Activated naive CD4-positive, alpha-beta T cell treated with Interleukin-2 at 50 U/mL for 16 hours (primary cell): ENCODE measurements around the gene TFIP11.

Experiments
- DNase-seq: peaks from one replicate; pipeline ENCODE4 v3.0.0-alpha.2; 2020

TFIP11 gene

DNA sequence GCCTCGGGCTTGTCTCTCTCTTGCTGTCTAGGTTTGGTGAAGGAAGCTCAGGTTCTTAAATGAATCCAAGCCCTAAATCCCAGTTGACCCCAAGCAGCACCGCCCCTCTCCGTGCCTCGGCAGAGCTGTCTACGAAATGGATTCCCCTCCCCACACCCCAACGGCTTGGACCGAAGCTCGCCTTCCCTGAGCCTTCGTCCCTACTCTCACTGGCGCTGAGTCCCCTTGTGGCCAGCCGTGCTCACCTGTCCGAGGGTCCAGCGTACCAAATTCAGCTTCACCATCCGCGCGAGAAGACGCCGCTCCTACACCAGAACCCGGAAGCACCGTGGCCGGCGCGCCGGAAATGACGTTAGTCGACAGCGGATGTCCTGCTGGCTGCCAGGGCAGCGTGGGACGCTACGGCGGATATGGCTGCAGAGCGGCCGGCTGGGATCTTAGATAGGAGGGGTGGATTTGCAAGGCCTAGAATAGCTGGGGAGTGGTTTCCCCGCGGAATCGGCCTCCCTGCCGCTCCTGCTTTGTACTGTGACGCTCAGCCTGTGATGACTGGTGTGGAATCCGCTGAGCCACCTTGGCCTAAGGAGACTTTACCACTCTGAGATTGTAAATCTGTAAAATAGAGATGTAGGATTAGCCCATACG lies at the start of gene TFIP11:
Gene TFIP11, minus strand, starts transcription at position 325 of the 645 bp plus-strand sequence. CDS start 2,201 bp downstream, outside the sequence.
- peak; percentile 94 for DNase-seq

DNA sequence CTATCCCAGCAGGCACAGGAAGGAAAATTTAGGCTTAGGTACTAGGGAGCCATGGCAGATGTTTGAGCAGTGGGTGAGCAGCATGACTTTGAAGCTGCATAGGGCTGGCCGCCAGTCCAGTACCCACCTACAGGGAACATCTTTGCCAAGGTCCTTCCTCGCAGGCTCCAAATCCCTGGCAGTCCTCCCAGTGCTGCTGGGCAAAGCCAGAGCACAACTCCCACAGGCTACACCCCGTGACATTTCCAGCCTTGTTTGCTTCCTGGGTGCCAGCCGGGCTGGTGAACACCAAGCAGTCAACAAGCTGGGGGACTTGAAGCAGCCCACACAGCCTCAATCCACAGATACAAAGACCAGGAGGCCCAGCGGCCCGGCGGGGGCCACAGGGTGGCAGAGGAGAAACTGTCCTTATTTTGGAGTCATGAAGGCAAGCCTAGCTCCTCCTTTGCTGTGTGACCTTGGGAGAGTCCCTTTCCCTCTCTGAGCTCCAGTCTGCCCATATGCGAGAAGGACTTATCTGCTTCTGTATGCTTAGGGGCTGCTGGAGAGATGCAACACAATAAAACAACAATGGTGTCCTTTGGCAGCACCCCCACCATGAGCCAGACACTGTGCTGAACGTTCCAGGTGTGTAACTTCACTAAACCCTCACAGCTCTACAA lies 49.6 kb upstream of the TFIP11 start:
- no peak for DNase-seq

DNA sequence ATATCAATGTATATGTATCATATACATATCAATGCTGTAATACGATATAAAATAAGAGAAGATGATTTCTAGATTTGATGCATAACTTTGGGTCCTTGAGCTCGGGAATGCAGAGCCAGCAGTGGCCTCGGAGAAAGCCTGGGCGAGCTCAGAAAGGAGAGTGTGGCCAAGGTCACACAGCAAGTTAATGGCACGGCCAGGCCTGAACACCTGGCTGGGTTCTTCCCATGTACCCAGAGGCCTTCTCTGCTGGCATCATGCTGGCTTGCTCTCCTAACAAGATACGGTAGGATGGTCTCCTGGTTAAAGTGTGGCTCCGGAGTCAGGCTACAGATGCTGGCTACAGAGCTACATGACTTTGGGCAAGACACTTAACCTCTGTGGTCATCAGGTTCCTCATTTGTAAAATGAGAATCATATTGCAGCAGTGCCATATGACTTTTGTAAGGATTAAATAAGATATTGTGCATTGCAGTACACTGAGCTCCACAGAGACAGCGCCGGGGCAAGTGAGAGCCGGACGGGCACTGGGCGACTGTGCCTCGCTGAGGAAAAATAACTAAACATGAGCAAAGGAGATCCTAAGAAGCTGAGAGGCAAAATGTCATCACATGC lies 47.8 kb upstream of the TFIP11 start:
- no peak for DNase-seq

DNA sequence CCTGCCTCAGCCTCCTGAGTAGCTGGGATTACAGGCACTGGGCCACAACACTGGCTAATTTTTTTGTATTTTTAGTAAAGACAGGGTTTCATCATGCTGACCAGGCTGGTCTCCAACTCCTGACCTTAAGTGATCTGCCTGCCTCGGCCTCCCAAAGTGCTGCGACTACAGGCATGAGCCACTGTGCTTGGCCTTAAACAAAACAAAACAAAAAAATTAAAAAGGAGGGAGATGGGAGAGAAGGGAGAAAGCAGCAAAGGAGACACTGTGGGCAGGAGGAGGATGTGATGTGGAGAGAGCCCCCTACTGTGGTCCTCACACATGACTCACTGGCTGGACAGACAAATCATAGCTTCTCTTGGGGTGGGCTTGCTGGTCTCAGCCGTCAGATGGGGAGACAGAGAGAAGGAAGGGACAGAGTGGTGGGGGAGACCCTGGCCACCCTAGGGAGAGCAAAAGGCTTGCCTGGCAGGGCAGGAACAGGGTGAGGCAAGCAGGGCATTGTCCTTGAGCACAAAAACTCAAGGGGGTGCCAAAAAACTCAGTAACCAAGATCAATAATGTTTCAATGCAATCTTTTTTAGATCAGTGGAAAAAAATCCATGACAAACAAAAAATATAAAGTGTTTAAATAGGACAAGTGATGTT lies 46.1 kb upstream of the TFIP11 start:
- DNase-seq = no peak

DNA sequence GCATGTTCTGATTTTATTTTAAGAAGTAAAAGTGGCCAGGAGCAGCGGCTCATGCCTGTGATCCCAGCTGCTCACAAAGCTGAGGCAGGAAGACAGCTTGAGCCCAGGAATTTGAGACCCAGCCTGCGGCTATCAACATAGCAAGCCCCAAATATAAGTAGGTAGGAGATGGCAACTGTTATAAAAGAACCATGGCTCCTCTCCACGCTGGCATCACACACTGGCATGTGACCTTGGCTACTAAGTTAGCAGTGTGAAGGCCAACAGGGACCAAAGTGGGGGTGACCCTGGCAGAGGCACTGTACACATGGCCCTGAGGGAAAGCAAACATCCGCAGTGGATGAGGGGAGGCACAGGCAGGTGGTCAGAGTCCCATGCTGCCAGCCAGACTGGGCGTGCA lies 44.6 kb upstream of the TFIP11 start:
- DNase-seq = no peak

DNA sequence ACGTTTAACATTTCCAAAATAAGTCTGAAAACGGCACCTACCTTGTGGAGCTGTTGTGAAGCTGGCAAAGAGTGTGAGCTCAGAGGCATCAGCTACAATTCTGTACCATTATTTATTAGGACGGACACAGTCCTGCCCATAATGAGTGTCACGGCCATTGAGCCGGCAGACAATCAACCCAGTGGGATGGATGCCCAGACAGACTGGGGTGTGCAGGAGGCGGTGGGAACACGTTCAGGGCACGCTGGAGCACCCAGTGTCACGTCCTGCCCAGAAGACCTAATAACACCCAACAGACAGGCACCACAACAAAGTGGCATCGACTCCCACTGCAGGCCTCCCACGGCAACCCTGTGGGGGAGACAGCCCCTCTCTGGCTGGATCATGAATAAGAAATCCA lies 43.2 kb upstream of the TFIP11 start:
- no peak for DNase-seq

DNA sequence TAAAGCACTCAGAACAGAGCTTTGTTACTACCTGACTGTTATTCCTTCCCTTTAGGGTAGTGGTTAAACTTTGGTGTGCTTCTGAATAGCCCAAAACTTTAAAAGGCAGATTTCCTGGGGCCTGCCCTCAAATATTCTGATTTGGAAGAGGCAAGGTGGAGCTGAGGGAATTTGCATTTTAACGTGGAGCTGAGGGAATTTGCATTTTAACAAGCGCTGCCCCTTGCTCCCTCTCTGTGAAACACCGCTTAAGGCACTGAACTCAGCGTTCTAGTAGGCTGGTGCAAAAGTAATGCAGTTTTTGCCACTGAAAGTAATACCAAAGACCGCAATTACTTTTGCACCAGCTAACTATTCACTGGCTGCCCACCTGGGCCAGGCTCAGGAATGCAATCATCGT lies 42.7 kb upstream of the TFIP11 start:
- no peak for DNase-seq

DNA sequence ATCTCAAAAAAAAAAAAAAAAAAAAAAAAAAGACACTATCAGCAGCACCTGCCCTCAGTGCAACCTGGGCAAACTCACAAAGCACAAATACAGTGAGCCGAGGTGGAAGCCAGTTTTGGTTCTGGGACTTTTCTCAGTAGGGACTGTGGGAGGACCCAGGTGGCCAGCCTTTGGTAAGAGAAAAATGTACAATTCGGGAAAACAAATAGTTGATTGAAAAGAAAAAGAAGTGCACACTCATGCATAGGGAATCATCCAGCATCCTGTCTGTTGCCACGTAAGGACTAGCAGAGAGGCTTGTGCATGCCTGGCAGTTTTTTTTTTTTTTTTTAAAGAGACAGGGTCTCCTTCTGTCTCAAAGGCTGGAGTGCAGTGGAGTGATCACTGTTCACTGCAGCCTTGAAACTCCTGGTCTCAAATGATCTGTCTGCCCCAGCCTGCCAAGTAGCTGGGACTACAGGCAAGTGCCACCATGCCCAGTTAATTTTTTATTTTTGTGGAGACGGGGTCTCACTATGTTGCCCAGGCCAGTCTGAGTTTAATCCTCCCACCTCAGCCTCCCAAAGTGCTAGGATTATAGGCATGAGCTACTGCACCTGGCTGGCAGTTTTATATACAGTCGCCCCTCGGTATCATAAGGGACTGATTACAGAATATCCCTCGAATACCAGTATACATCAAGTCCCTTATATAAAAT lies 40.9 kb upstream of the TFIP11 start:
- no peak for DNase-seq

DNA sequence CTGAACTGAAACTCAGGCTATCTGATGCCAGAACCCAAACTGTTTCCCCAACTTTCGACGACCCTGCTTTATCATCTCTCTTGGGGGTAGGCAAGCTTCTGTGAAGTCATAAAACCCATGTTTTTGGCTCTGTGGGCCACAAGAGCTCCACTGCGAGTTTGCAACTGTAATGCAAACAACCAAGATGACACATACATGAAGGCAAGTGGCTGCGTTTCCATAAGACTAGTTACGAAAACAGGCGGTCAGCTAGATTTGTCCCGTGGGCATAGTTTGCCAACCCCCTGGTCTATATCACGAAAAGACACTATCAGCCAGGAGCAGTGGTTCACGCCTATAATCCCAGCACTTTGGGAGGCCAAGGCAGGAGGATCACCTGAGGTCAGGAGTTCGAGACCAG lies 40.2 kb upstream of the TFIP11 start:
- DNase-seq = no peak

DNA sequence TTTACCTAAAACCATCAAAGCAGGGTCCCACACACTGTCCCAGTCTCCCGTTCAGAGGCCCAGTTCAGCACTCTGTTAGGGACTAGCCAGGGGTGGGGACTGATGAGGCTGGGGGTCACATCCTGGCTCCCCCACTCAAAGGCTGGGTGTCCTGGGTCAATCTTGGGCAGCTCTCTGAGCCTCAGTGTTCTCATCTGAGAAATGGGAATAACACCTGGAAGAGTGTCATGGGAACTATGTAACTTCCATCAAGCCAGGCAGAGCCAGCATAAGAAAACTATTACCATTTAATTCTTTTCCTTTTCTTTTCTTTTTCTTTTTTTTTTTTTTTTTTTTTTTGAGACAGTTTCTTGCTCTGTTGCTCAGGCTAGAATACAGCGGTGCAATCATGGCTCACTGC lies 39.3 kb upstream of the TFIP11 start:
- no peak for DNase-seq

DNA sequence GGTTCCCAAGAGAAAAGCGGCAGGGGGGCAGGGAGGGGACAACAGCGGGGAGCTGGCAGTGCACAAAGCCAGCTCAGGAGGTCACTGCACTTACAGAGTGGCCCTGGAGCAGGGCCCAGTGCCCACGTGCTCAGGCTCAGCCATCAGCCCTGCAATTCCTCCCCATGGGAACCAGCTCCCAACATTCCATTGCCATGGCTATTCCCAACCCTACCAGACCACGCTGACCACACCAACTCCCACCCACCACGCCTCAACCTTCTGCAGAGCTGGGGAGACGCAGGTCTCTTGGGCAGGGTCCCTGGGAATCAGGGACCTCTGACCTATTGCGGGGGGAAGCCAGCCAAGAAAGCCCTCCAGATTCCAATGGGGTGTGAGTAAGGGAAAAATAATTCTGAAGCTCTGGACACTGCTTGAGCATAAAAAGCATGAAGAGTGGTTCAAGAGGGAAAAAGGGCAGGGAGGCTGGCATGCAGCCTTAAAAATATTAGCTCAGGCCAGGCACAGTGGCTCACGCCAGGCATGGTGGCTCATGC lies 38.3 kb upstream of the TFIP11 start:
- no peak for DNase-seq

DNA sequence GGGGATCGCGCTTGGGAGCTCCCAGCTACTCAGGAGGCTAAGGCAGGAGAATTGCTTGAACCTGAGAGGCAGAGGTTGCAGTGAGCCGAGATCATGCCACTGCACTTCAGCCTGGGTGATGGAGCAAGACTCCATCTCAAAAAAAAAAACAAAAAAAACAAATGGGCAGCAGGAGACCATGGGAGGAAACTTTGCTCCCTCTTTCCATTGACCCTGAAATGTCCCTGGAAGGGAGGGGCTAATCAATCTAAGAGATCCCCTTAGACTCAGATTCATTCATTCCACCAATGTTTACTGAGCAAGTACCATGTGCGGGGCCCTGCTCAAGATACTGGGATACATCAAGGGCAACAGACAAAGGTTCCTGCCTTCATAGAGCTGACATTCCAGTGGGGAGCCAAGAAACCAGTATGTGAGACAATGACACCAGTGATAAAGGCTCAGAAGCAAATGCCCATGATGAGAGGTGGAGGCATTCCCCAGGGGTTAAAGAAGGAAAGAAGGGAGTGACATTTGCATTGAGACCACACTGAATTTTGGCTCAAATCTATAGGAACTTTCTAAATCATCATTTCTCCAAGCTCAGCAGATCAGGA lies 37.7 kb upstream of the TFIP11 start:
- DNase-seq = no peak

DNA sequence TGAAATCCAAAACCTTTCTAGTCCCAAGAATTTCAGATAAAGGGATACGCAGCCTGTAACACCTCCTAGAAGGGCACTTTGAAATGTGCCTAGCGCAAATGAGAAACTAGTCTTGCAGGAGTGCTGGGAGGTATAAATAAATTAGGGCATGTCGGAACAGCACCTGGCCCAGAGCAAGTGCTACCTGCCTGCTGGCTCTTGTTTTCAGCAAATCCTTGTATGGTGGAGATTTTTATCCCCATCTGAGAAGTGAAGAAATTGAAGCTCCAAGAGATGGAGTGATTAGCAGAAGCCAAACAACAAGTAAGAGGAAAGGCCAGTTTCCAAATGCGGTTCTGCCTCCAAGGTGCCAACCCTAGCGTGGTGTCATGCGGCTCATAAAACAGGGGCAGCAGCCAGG lies 36.7 kb upstream of the TFIP11 start:
- no peak for DNase-seq

DNA sequence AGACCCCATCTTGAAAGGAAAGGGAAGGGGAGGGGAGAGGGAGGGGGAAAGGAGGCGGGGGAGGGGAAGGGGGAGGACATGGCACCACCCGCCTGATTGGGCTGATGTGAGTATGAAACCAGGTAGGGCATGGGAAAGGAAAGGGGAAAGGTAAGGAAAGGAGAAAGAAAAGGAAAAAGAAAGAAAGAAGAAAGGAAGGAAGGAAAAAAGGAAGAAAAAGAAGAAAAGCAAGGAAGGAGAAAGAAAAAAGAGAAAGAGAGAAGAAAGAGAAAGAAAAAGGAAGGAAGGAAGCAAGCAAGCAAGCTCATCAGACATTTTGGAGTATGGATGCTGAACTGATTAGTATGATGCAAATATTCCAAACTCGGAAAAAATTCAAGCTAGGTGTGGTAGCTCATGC lies 36.0 kb upstream of the TFIP11 start:
- DNase-seq = no peak

DNA sequence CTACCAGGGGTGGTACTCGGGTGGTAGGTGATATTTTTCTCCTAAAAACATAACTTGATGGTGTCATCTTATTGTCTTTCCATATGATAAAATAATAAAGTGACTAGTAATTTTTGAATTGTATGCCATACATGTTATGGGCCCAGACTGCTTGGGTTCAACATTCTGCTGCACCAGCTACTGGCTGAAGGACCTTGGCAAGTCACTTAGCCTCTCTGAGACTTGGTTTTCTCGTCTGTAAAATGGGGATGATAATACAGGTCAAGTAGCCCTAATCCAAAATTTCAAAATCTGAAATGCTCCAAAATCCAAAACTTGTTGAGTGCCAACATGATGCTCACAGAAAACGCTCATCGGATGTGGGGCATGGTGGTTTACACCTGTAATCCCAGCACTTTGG lies 35.6 kb upstream of the TFIP11 start:
- no peak for DNase-seq

DNA sequence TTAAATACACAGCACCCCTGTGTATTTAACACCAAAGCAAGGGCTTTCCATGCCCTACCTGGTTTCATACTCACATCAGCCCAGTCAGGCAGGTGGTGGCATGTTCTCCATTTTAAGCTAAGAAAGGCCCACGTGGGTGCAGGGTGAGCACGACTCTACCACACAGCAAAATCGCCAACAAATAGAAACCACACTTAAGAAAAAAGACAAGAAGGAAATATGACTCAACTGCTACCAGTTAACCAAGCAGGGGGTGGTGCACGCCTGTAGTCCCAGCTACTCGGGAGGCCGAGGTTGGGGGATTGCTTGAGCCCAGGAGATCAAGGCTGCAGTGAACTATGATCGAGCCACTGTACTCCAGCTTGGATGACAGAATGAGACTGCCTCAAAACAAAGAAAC lies 35.2 kb upstream of the TFIP11 start:
- DNase-seq = peak; percentile 30

DNA sequence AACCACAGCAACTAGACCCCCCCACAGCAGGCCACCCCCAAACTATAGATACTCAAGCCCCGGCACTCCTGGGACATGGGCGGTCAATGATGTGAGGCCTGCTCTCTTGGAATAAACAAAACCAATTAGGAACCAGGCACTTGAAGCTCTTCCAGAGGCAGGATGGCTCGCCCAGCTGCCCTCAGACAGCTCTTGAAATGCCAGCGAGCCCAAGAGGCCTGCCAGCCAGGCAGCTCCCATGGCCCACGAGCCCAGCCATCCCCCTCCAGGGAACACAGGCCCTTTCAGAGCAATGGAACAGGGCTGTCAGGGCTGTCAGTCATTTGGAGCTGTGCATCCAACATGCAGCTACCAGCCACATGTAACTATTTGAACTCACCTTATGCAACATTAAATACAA lies 34.0 kb upstream of the TFIP11 start:
- no peak for DNase-seq

DNA sequence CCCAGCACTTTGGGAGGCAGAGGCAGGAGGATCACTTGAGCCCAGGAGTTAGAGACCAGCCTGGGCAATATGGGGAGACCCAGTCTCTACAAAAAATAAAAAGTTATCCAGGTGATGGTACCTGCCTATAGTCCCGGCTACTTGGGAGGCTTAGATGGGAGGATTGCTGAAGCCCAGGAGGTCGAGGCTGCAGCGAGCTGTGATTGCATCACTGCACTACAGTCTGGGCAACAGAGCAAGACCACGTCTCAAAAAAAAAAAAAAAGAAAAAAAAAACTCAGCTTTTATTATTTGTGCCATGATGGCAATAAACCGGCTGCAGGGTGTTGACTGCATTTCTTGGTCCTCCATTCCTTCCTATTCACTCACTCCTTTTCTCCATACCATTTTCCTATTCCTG lies 33.6 kb upstream of the TFIP11 start:
- no peak for DNase-seq

DNA sequence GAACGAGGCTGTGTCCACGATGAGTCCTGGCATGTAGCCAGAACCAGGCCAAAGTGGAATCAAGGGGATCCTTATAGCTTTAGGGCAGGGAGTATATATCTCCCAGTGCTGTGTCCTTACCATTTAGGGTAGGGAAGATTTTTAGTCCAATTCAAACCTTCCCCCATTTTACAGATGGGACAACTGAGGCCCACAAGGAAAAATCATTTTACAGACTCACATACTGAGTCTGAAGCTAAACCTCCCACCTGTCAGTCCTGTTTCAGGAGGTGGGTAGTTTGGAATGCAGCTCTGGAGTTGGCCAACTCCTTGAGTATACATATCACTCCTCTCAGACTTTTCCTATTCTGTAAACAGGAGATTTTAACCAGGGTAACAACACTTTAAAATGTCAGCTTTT lies 33.1 kb upstream of the TFIP11 start:
- DNase-seq = no peak

DNA sequence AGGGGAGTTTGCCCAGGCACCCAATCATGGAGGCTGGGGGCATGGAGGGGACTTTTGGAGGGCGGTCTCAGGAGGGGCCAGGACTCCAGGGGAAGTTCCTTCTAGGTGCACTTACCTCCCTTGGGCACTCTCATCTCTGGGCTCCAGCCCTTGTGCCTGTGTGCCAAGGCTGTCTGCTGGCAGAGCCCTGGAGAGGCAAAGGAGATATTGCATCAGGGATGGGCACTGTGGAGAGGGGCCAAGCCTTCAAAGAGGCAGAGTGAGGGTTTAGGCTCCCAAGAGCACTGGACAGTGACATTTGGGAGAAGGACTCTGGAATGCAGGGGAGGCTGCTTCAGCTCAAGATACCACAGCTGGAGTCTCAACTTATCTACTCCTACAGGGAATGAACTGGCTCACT lies 32.2 kb upstream of the TFIP11 start:
- DNase-seq = no peak

DNA sequence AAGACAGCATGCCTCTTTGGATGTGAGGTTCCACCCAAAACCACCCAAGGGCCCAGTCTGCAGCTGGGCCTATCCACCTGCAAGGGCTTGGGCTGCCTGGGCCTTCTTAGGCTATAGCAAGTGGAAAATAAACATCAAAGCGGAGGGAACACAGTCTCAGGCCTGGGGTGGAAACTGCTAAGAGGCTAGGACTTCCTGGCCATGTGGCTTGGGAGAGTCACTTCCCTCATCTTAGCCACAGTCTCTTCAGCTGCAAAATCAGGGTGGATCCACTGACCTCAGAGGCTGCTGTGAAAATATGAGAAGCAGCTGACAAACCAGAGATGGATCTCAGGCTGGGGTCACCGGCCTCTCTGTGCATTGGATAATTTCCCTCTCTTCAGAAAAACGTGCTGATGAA lies 30.6 kb upstream of the TFIP11 start:
- no peak for DNase-seq

DNA sequence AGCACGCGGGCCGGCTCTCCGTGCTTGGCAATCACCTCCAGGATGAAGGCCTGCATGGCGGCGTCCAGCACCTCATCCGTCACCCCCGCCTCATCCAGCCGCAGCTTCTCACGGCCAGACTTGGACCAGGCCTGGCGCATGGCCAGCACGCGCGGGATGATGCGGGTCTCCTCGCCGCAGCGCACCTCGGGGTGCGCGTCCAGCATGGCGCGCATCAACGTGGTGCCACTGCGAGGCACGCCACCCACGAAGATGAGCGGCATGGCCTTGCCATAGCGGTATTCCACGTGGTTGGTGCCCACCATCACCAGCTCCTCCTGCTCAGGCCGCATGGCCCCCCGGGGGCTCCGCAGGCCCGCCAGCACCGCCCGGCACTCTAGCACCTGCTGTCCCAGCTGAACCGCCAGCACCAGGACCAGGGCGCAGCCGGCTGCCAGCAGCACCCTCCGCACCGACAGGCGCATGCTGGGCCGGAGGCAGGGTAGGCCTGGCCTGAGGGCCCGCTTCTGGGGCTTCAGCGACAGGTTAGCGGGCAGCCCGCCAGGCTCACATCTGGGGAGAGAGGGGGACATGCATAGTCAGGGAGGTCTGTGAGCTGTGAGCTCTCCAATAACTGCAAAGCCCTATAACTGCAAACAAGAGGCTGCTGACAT lies 29.0 kb upstream of the TFIP11 start:
- no peak for DNase-seq
